RKO (cell line): ENCODE data around the gene RHBDF1.
A peak's percentile ranks its signal among the peaks of the same experiment; 100 is the strongest.

ENCODE experiments used
- DNase-seq: peaks from one replicate; pipeline ENCODE4 v3.0.0-alpha.2; 2016; ENCODE audit warnings: low spot score

Gene RHBDF1

DNA sequence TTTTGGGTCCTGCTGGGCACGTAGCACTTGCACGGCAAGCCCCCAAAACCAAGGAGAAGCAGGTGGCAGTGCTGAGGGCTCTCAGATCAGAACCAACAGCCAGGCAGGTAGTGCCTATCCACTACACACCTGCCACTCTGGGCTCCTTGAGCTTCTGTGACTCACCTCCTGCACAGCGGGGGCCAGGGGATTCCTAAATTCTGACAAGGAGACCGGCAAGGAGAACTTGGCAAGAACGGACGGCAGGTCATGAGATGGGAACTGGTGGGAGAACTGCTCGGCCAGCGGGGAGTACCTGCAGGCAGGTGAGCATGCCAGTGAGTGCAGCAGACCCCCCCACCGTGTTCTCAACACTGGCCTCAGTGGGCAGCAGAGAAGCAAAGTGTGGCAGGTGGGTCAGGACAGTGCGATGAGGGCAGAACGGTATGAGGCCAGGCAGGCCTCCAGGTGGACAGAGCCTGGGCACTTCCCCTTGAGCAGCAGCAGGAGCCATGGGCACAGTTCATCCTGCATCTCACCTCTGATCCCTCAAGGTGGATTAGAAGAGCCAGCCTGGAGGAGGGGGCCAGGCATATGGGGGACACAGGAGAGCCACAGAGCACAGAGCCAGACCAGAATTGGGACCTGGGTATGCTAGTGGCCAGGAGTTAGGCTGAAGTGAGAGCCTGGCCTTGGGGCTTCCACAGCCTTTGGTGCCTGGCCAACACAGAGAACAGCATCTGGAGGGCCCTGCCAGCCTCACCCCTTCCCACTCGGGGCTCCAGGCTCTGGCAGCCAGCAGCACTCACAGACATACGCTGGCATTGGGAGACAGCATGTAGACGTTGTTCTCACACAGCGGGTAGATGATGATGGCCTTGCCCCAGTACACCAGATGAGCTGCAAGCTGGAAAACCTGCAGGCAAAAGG is 20.3 kb upstream of the RHBDF1 start:
- no peak for DNase-seq

DNA sequence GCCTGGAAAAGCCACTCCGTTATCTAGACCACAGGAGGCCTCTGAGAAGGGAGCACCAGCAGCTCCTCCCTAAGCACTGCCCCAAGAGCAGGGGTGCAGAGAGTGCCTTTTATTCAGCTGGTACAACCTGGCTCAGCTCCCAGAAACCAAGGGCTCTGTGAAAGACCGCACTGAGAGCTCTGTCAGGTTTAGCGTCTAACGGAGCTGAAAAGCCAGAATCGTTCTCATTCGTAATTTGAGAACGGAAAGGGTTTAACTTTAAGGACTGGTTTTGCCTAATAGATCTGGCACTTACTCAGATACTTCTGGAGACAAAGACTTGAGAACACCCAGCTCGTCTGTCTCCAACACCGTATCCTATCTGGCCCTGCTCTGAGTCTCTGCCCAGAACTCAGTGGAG is 19.1 kb upstream of the RHBDF1 start:
- no peak for DNase-seq

DNA sequence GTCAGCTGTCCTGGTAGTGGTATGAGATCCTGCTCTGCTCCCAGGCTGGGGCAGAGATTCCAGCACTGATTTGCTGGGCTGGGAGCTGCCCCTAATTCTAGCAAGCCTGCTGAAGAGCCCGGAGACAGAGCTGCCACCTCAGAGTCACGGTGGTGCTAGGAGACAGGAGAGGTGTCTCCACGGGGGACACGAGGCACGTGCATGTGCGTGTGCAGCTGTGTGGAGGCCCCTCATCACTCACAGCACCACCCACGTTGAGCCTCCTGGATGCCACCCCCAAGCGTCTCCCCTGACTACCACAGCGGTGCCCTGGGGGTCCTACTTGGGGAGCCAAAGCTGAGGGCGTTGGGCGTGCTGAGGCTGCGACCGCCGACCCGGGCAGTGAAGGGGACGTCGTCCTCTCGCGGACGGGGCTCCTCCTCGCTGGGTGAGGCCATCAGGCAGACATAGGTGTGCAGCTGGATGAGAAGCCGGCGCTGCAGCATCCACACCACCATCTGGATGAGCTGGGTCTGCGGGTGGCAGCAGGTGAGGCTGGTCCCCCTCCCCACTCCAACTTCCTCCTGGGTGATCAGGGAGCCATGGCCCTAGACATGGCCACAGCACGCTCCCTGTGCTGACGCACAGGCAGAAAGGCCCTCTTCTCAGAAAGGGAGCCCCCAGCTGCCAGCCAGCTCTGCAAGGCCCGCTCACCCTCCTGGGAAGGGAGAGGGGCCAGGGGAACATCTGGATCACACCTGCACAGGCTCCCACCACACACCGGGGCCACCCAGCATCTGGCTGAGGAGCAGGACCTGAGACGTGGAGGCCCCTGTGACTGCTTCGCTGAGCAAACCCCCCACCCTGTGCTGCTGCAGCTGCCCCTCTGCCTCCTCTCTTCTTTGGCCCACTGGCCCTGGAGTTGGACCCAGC is 17.2 kb upstream of the RHBDF1 start:
- no peak for DNase-seq

DNA sequence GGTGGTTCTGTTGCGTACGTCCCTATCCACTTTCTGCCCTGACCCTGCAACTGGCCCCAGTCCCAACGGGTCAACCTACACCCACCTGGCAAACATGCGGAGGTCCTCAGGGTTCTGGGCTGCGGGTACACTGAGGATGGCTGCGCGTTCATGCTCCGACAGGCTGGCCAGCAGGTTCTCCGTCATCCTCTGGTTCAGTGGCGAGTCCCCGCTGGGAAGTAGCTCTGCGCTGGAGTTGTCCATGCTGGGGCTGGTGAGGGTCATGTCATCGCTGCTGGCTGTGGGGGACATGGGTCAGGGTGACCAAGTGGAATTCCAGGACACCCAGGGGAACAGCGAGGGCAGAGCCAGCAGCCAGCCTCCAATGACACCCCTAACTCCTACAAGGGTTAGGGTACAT is 16.2 kb upstream of the RHBDF1 start:
- DNase-seq: no peak

DNA sequence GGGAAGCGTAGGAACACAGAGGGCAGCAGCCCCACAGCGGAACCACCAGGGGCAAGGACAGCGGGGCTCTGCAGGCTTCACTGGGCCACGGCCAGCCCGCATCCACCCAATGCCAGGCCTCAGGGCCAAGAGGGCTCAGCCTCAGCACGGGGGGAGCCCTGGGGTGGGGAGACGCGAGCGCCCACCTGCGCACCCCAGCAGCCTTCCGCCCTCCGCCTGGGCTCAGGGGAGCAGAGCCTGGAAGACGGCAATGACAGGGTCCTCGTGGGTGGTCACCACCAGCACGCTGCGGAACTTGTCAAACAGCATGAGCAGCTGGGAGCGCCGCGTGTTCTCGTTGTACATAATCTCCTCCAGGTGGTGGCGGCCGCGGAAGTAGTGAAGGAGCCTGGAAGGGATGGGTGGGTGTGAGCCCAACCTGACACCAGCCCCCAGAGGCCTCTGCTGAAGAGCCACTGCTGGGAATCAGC is 14.1 kb upstream of the RHBDF1 start:
- no peak for DNase-seq

DNA sequence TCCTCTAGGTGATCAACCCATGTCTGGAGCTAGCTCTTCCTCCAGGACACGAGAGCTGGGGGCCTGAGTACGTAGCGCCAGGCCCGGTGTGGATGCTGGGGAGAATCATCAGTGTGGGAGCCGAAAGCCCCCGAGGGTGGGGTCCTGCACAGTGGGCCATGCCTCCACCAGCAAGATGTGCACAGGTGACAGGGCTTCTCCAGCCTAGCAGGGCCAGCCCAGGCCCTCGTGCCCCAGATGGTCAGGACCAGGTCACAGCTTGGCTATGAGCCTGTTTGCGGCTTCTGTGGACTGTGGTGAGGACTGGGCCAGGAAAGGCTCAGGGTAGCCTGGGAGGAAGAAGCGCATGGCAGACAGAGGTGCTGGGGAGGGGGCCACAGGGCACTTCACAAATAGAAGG is 13.4 kb upstream of the RHBDF1 start:
- DNase-seq: no peak

DNA sequence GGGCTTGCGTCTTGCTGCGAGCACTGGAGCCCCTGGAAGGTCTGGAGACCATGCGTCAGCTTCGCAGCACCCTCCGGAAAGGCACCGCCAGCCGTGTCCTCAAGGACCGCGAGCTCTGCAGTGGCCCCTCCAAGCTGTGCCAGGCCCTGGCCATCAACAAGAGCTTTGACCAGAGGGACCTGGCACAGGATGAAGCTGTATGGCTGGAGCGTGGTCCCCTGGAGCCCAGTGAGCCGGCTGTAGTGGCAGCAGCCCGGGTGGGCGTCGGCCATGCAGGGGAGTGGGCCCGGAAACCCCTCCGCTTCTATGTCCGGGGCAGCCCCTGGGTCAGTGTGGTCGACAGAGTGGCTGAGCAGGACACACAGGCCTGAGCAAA is 13.0 kb upstream of the RHBDF1 start:
- no peak for DNase-seq

DNA sequence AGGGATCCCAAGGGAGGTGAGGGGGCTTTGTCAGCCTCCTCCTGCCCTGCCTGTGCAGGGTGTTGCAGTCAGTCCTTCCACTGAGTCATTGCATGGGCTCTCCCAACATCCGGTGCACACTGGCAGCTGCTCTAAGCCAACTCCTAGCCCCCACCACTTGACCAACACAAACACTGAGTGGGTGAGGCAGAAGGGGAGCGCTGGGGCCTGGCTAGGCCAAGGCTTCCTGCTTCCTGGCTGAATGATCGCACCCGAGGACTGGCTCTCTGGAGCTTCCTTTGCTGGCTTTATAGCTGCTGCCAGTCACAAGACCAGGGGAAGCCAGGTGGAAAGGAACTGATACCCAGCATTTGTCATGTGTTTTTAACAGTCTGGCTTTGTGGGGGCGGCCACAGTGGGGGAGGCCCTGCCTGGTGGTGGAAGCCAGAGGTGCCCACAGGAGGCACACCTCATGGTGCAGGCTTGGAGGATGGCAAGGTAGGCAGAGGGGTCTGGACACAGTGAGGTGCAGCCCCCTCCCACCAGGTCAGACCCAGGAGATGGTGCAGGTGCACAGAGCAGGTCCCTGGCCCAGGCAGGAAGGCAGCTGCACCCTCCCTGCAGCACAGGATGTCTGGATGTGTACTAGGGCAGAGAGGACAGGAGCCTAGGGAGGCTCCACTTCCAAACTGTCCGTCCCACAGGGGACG is 12.4 kb upstream of the RHBDF1 start:
- peak; percentile 90 for DNase-seq

DNA sequence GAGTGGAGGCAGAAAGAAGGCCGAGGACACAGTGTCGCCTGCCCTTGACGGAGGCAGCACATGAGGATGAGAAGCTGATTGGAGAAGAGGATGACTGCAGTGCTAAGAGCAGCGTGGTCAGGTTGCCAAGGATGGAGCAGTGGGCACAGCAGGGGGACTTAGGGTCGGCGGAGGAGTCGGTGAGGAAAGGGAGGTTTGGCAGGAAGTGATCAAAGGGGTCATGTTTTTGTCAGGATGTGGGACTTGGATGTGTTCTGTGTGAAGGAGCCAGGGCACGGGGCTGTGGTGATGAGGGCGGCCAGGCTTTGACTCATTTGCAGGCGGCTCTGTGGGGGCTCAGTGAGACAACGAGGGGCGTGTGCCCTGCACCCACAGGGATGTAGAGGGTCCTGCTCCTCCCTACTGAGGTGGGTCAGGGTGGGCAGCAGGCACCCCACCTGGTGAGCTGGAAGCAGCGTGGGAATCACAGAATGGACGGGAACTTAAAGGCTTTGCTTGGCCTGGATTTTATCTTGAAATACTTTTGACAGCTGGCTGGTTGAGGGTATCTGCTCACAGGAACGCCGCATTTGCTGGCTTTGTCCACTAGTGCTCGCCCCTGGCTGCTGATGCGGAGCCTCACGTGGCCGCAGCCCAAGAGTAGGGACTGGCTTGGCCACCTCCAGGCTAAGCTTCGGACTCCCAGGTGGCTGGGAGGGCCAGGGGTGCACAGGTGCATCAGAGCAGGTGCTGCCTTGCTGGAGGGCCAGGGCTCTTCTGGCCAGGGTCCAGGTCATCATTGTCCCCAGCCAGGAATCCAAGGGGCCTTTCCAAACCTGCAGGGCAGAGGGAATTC is 11.6 kb upstream of the RHBDF1 start:
- DNase-seq: no peak

DNA sequence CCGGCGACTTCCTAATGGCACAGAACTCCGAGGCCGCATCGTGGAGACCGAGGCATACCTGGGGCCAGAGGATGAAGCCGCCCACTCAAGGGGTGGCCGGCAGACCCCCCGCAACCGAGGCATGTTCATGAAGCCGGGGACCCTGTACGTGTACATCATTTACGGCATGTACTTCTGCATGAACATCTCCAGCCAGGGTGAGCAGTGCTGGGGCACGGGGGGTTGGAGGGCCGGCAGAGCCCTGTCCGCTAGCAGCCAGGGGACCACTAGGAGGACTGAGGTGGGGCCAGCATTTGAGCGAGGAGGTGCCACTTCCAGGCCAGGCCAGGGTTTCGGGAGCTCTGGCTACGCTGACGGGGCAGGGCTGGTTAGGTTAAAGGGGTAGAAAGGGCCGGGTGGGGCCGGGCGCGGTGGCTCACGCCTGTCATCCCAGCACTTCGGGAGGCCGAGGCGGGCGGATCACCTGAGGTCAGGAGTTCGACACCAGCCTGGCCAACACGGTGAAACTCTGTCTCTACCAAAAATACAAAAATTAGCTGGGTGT is 10.7 kb upstream of the RHBDF1 start:
- no peak for DNase-seq

DNA sequence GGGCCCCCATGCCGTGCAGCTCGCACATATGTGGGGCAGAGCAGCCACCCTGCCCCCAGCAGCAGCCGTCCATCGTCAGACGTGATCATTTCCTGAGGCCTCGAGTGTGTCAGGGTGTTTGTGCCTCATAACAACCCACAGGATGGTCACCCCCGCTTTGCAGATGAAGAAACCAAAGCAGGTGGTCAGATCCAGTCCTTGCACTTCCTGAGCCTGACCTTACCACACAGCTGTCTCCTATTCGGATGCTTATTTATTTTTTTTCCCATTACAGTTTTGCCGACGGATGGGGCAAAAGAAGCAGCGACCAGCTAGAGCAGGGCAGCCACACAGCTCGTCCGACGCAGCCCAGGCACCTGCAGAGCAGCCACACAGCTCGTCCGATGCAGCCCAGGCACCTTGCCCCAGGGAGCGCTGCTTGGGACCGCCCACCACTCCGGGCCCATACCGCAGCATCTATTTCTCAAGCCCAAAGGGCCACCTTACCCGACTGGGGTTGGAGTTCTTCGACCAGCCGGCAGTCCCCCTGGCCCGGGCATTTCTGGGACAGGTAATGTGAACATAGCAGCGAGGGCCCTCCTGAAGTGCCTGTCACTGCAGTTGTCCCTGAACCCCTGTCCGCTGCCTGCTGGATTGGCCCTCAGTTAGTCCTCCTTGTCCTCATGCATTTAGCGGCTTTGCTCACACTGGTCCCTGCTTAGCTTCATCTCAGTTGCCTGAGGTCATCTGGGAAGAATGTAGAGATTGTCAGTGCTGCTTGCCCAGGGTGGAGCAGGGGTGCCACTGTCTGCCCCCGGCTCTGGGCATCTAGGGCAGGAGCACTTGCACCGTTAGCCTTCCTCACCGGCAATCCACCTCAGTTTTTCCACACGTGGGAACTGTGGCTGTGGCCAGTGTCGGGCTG is 7.0 kb upstream of the RHBDF1 start:
- no peak for DNase-seq

DNA sequence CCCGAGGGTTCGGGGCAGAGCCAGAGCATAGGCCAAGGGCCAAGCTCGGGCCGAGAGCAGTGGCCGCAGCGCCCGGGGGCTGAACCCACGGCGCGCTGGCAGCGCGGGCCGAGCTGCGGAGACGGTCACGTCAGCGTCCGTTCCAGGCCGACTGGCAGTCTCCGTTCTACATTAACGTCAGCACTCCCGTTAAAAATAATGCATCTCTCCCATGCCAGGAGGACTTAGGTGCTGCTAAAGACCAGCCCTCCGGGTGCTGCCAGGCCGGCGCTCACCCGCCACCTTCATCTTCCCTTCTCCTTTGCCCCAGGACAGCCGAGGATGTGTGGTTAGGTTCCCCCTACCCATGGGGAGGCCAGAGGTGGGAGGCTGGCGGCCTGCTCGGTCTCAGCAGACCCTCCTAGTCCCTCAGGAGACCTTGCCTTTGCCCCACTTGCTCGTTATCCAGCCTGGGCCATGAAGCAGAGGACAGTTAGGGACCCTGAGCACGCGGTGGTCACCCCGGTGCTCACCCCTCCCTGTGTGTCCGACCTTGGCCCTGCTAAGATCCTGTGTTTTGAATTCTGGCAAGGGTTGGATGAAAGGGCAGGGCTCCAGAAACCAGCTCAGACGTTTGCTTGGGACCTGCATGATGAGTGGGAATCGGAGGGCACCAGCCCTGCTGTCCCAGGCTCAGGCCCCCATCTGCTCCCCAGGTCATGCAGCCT is 6.2 kb upstream of the RHBDF1 start:
- peak; percentile 61 for DNase-seq

DNA sequence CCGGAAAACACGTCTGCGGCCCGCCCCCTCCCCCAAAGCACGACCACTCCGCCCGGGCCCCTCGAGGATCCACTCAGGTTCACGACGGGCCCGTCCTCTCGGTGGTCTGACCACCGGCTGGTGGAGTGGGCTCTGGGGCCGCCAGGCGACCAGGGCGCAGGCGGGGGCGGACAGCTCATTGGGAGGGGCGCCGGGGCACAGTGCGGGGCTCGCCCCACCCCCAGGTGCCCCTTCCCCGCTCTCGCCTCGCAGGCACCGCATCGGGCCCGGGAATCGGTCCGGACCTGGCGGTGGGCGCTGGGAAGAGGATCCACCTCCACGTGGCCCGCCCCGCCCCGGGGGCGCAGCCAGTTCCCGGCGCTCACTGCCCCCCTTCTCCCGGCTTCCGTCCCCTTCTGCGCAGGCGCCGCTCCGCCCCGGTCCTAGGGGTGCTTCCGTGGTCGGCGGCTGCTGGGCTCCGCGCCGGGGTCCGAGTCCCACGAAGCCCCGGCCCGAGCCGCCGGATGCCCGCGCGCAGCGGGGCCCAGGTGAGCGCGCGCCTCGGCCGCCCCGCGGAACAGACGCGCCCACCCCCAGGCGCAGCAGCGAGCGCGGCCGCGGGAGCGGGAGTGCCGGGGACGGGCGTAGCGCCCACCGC is 5.5 kb upstream of the RHBDF1 start, which contains the start of gene MPG:
MPG (plus strand) TSS at position 419 of the 637 bp plus-strand sequence; CDS start at position 504, 85 bp downstream.
- peak; percentile 82 for DNase-seq

DNA sequence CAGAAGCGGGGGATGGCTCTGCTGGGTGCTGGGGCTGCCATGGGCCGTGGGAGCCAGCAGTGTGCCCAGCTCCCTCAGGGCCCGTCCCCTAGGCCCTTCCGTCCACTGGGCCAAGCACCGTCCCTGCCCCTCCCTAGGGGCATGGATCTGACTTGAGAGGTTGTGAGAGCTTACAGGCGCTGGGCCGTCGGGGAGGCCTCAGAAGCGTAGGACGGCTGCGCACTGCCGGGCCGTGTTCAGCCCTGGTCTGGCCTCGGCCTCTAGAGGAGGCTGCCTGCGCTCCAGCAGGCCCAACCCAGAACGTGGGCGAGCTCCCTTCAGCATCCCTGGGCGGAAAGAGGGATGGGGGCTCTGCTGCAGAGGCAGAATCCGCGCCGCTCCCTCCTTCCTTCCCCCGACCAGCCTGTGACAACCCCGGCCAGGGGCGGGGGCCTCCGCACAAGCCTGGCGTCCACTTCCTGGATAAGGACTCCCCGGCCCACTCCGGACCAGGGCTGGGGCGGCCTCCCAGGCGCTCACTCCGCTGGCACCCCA is 4.9 kb upstream of the RHBDF1 start:
- peak; percentile 85 for DNase-seq

DNA sequence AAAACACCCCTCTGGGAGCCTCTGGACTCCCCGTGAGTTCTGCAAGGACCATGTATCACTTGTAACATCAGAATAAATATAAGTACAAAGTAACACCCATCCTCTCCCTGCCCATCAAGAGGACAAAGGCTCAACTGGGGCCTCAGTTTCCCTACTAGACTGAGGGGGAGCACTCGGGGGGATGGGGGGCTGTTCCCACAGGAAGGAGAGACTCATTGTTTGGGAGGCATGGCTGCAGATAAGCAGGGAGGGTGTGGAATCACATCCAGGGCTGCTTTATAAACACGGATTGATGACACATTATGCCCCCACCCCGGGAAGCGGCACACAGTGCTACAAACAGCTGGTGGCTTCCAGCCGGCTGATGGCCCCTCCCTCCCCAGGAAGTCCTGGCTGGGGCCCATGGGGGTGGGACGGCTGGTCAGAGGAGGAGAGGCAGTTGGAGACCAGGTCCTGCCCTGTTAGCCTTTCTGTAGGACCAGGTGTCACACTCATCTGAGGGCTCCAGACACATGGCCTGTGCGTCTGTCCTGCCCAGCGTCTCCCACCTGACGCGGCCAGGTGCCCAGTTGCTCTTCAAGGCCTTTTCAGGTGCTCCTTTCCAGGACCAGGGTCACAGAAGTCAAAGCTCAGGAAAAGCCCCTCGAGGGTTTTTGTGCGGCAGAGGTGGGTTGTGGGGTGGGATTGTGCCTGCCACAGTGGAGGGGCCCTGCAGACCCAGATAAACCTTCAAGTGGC is 4.3 kb upstream of the RHBDF1 start:
- peak; percentile 52 for DNase-seq

DNA sequence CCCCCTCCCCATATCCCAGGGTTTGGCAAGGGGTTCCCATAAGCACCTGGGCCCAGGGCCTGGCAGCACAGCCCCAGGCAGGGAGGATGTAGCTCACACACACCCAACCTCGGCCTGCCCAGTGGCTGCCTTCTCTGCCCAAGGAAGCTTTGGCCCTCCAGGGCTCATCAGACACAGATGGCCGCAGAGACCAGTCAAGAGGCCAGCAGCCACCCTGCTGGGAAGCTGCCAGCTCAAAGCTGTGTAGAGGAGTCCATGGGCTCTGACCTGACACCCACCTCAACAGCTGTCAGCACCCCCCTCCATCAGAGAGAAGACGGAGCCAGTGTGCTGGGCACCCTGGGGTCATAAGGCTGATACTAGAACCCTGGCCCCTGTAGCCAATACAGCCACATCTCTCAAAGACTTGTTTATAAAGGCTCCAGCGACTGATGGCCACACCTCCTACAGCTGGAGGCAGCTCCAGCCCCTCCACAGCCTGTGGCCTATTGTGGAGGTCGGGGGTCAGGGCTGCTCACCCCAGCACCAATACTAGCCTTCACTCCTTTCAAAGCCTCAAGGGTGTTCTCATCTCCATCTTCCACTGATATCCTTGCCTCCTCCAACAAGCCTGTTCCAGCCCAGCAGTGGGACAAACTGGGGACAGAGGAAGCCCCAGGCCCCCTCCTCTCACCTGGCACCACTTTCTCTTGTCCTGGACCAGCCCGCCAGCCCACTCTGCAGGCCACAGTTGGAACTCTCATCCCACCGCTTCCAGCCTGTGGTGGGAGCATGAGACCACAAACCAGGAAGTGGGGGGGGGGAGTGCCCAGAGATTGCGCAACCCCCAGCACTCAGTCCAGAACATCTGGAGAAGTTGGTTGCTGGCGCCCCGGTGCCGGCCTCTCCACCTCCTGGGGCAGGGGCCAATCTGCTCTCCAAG is 3.4 kb upstream of the RHBDF1 start:
- DNase-seq: peak; percentile 31
